Measurements from ENCODE around the gene TNS4. TPM values are rescaled to one million over a fixed set of nuclear protein-coding genes. Genes with fewer than 3 reads are reported as not detected.
A peak's percentile ranks its signal among the peaks of the same experiment; 100 is the strongest.

The TNS4 gene
- total RNA-seq, 4 donors from 2014 or later: 1.8 to 2.1 TPM; not detected in 2

- no peak for TF ChIP-seq CTCF (IDR thresholded peaks at IDR 0.05)
- no peak for DNase-seq (ENCODE audit: low spot score)
- ATAC-seq (ENCODE audit: low FRiP score): no peak
Observed at GRCh38 chr17:40483679-40484078, 17.7 kb downstream of the TNS4 start.

- ATAC-seq (ENCODE audit: low FRiP score) (no peak), DNase-seq (ENCODE audit: low spot score) (no peak)
- TF ChIP-seq CTCF (IDR thresholded peaks at IDR 0.05): no peak
Observed at GRCh38 chr17:40482722-40483121, 18.7 kb downstream of the TNS4 start.

GRCh38 chr17:40481106-40481505, 20.3 kb downstream of the TNS4 start:
- ATAC-seq (ENCODE audit: low FRiP score) (no peak), DNase-seq (ENCODE audit: low spot score) (no peak)
- TF ChIP-seq CTCF (IDR thresholded peaks at IDR 0.05): no peak

GRCh38 chr17:40480501-40481003, 20.9 kb downstream of the TNS4 start:
- no peak for TF ChIP-seq CTCF (IDR thresholded peaks at IDR 0.05)
- peak; percentile 73 for ATAC-seq (ENCODE audit: low FRiP score)

GRCh38 chr17:40479754-40480480, 21.5 kb downstream of the TNS4 start:
- TF ChIP-seq CTCF (IDR thresholded peaks at IDR 0.05): no peak
- ATAC-seq (ENCODE audit: low FRiP score) (peak; percentile 0), DNase-seq (ENCODE audit: low spot score) (no peak)

More at GRCh38 chr17:40480501-40481003, 20.9 kb downstream of the TNS4 start:
- no peak for DNase-seq (ENCODE audit: low spot score)

GRCh38 chr17:40478486-40478885, 22.9 kb downstream of the TNS4 start:
- no peak for TF ChIP-seq CTCF (IDR thresholded peaks at IDR 0.05)
- ATAC-seq (ENCODE audit: low FRiP score) (no peak), DNase-seq (ENCODE audit: low spot score) (no peak)

GRCh38 chr17:40477796-40478195, 23.6 kb downstream of the TNS4 start:
- no peak for TF ChIP-seq CTCF (IDR thresholded peaks at IDR 0.05)
- ATAC-seq (ENCODE audit: low FRiP score) (no peak), DNase-seq (ENCODE audit: low spot score) (no peak)

All from omental fat pad (tissue), 4 donors.